ENCODE measurements around the gene IQCM.

Gene IQCM

DNA sequence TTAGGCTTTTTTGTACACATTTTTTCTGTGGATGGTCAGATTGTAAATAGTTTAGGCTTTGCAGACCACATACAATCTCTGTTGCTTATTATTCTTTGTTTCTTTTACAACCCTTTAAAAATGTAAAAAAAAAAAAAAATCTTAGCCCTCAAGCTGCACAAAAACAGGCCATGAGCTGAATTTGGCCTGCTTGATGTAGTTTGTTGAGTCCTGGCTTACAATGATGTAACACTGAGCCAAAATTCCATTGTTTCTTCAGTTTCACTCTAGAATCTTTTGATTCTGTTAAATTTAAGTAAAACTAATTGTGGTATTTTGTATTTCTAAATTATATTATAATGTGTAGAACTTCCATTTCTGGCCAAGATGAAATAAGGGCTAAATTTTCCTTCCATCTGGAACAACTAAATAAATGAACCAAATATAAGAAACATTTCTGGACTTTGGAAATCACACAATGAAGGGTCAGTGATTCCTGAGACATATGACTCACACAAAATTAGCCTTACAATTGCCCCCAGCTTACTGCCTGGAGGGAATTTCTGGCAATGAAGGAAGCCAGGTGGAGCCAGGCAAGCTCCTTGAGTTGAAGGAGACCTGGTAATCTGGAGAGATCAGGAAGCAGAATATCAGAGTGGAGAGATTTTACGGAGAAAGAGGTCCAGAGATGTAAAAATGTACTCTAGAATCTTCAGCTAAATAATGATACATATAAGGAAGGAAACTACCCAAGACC is 29.8 kb downstream of the IQCM start:
- Histone ChIP-seq H3K9me3 (ENCODE audit: control insufficient read depth in 2 of 2, low read length in 2 of 2) (no peaks in the 10 kb centered on the region), H3K27ac (ENCODE audit: low read depth in 2 of 2, low read length in 2 of 2) (no peak overlapping the region), H3K4me3 (ENCODE audit: low read length in 2 of 2) (no peak overlapping the region), H3K4me1 (ENCODE audit: control insufficient read depth in 2 of 2, insufficient read depth in 2 of 2, low read length in 2 of 2) (no peaks in the 10 kb centered on the region), H3K36me3 (ENCODE audit: control insufficient read depth in 2 of 2, insufficient read depth in 2 of 2, low read length in 2 of 2) (no peaks in the 10 kb centered on the region), H3K9ac (ENCODE audit: low read depth in 1 of 2, low read length in 2 of 2) (no peak overlapping the region), H3K27me3 (ENCODE audit: control insufficient read depth in 2 of 2, insufficient read depth in 2 of 2, low read length in 2 of 2) (no peaks in the 10 kb centered on the region)

DNA sequence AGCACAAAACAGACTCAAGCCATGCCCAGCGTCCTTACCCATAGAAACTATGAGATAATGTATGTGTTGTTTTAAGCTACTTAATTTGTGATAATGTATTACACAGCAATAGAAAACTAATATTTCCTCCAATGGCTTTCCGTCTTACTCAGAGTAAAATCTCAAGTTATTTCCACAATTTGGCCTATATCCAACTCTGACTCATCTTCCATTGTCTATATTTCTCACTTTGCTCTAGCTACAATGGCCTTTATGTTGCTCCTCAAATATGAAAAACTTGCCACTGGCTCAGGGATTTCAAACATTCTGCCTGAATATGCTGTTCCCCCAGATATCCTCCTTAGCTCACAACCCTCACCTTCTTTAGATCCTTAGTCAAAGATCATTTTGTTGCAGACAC is 31.6 kb downstream of the IQCM start:
- Histone ChIP-seq H3K36me3 (ENCODE audit: control insufficient read depth in 2 of 2, insufficient read depth in 2 of 2, low read length in 2 of 2) (no peaks in the 10 kb centered on the region), H3K27me3 (ENCODE audit: control insufficient read depth in 2 of 2, insufficient read depth in 2 of 2, low read length in 2 of 2) (no peaks in the 10 kb centered on the region), H3K4me1 (ENCODE audit: control insufficient read depth in 2 of 2, insufficient read depth in 2 of 2, low read length in 2 of 2) (no peaks in the 10 kb centered on the region), H3K9ac (ENCODE audit: low read depth in 1 of 2, low read length in 2 of 2) (no peak overlapping the region), H3K27ac (ENCODE audit: low read depth in 2 of 2, low read length in 2 of 2) (no peak overlapping the region), H3K4me3 (ENCODE audit: low read length in 2 of 2) (no peak overlapping the region), H3K9me3 (ENCODE audit: control insufficient read depth in 2 of 2, low read length in 2 of 2) (no peaks in the 10 kb centered on the region)

DNA sequence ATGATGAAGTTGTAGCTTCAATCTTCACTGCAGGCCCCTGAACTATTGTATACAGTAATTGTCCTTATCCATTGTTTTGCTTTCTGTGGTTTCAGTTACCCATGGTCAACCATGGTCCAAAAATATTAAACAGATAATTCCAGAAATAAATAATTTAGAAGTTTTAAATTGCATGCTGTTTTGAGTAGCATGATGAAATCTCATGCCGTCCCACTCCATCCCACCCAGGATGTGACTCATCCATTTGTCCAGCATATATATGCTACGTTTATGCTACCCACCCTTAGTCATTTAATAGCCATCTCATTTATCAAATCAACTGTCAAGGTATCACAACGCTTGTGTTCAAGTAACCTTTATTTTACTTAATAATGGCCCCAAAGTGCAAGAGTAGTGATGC is 34.5 kb downstream of the IQCM start:
- Histone ChIP-seq H3K4me1 (ENCODE audit: control insufficient read depth in 2 of 2, insufficient read depth in 2 of 2, low read length in 2 of 2) (no peaks in the 10 kb centered on the region), H3K4me3 (ENCODE audit: low read length in 2 of 2) (no peak overlapping the region), H3K36me3 (ENCODE audit: control insufficient read depth in 2 of 2, insufficient read depth in 2 of 2, low read length in 2 of 2) (no peaks in the 10 kb centered on the region), H3K9ac (ENCODE audit: low read depth in 1 of 2, low read length in 2 of 2) (no peak overlapping the region), H3K9me3 (ENCODE audit: control insufficient read depth in 2 of 2, low read length in 2 of 2) (no peaks in the 10 kb centered on the region), H3K27me3 (ENCODE audit: control insufficient read depth in 2 of 2, insufficient read depth in 2 of 2, low read length in 2 of 2) (no peaks in the 10 kb centered on the region), H3K27ac (ENCODE audit: low read depth in 2 of 2, low read length in 2 of 2) (no peak overlapping the region)

DNA sequence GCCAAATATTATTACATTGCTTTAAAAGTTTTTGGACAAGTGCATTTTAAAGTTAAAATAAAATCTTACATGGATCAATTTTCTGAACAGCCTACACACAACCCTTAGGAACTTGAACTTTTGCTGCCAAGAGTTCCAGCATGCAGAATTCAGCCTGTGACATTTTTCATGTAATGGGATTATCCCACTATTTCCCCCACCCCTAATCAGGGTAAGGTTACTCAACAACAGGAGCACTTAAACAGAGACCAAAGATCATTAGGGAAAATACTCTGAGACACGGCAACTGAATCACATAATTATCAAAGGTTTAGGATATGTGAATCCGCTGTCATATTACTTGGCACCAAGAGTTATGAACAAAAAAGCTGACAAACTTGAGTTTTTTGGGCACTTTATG is 47.2 kb downstream of the IQCM start:
- H3K9ac ChIP-seq (ENCODE audit: low read depth in 1 of 2, low read length in 2 of 2), result no peak overlapping the region
- no peaks in the 10 kb centered on the region for H3K9me3 ChIP-seq (ENCODE audit: control insufficient read depth in 2 of 2, low read length in 2 of 2)
- no peaks in the 10 kb centered on the region for H3K4me1 ChIP-seq (ENCODE audit: control insufficient read depth in 2 of 2, insufficient read depth in 2 of 2, low read length in 2 of 2)
- no peaks in the 10 kb centered on the region for H3K27me3 ChIP-seq (ENCODE audit: control insufficient read depth in 2 of 2, insufficient read depth in 2 of 2, low read length in 2 of 2)
- H3K36me3 ChIP-seq (ENCODE audit: control insufficient read depth in 2 of 2, insufficient read depth in 2 of 2, low read length in 2 of 2), result no peaks in the 10 kb centered on the region
- H3K27ac ChIP-seq (ENCODE audit: low read depth in 2 of 2, low read length in 2 of 2), result no peak overlapping the region
- no peak overlapping the region for H3K4me3 ChIP-seq (ENCODE audit: low read length in 2 of 2)

DNA sequence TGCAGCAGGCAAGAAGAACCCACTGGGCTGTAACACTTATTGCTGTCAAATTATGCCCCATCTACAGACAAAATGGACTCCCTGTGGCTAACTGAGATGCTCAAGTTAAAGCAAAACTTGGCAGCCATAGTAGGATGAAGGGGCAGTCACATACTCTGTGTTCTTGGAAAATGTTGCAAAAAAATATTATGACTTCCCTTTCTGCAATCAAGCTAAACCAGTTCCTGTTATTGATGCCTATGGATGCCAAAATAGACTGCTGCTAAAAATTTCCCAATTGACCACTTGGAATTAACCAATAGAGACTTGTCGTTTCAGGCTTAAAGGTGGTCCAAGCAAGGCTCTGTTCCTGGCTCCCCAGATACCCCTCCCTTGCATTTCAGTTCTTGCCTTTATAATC is 49.5 kb downstream of the IQCM start:
- Histone ChIP-seq H3K27ac (ENCODE audit: low read depth in 2 of 2, low read length in 2 of 2) (no peak overlapping the region), H3K4me1 (ENCODE audit: control insufficient read depth in 2 of 2, insufficient read depth in 2 of 2, low read length in 2 of 2) (no peaks in the 10 kb centered on the region), H3K9ac (ENCODE audit: low read depth in 1 of 2, low read length in 2 of 2) (no peak overlapping the region), H3K9me3 (ENCODE audit: control insufficient read depth in 2 of 2, low read length in 2 of 2) (no peaks in the 10 kb centered on the region), H3K27me3 (ENCODE audit: control insufficient read depth in 2 of 2, insufficient read depth in 2 of 2, low read length in 2 of 2) (no peaks in the 10 kb centered on the region), H3K36me3 (ENCODE audit: control insufficient read depth in 2 of 2, insufficient read depth in 2 of 2, low read length in 2 of 2) (no peaks in the 10 kb centered on the region), H3K4me3 (ENCODE audit: low read length in 2 of 2) (no peak overlapping the region)

DNA sequence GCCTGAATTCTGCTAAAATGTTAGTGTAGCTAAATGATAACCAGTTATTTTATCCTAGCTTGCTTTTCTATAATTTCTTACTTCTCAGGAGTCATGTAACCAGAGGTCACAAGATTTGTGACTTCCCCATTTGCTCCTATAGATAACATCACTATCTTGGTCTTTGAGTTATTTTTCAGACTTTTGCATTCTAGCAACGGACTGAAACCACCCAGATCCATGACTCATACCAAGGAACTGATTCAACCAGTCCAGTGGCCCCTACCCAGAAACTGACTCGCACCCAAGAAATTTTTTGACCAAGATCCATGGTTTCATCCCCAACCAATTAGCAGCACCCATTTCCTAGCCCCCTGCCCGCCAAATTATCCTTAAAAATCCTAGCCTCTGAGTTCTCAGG is 50.0 kb downstream of the IQCM start:
- no peak overlapping the region for H3K4me3 ChIP-seq (ENCODE audit: low read length in 2 of 2)
- H3K9ac ChIP-seq (ENCODE audit: low read depth in 1 of 2, low read length in 2 of 2), result no peak overlapping the region
- no peaks in the 10 kb centered on the region for H3K27me3 ChIP-seq (ENCODE audit: control insufficient read depth in 2 of 2, insufficient read depth in 2 of 2, low read length in 2 of 2)
- H3K9me3 ChIP-seq (ENCODE audit: control insufficient read depth in 2 of 2, low read length in 2 of 2), result no peaks in the 10 kb centered on the region
- no peak overlapping the region for H3K27ac ChIP-seq (ENCODE audit: low read depth in 2 of 2, low read length in 2 of 2)
- H3K36me3 ChIP-seq (ENCODE audit: control insufficient read depth in 2 of 2, insufficient read depth in 2 of 2, low read length in 2 of 2), result no peaks in the 10 kb centered on the region
- no peaks in the 10 kb centered on the region for H3K4me1 ChIP-seq (ENCODE audit: control insufficient read depth in 2 of 2, insufficient read depth in 2 of 2, low read length in 2 of 2)

DNA sequence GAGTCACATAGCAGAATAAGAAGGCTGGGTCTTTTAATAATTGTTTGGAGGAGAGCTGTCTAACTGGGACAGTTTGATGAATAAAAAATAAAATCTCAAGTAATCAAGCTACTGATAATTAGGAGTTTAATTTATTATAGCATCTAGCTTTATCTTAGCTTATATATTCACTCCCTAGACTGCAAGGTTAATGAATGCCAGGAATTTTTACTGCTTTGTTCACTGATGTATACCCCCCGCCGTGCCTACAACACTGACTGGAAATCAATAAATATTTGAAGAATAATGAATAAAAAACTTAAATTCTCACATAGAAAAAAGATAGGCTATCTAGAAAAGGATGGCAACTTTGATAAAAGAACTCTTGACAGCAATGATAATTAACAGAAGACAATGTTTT is 59.7 kb downstream of the IQCM start:
- no peaks in the 10 kb centered on the region for H3K36me3 ChIP-seq (ENCODE audit: control insufficient read depth in 2 of 2, insufficient read depth in 2 of 2, low read length in 2 of 2)
- no peaks in the 10 kb centered on the region for H3K9me3 ChIP-seq (ENCODE audit: control insufficient read depth in 2 of 2, low read length in 2 of 2)
- H3K27me3 ChIP-seq (ENCODE audit: control insufficient read depth in 2 of 2, insufficient read depth in 2 of 2, low read length in 2 of 2), result no peaks in the 10 kb centered on the region
- no peak overlapping the region for H3K27ac ChIP-seq (ENCODE audit: low read depth in 2 of 2, low read length in 2 of 2)
- no peaks in the 10 kb centered on the region for H3K4me1 ChIP-seq (ENCODE audit: control insufficient read depth in 2 of 2, insufficient read depth in 2 of 2, low read length in 2 of 2)
- H3K9ac ChIP-seq (ENCODE audit: low read depth in 1 of 2, low read length in 2 of 2), result no peak overlapping the region
- no peak overlapping the region for H3K4me3 ChIP-seq (ENCODE audit: low read length in 2 of 2)

DNA sequence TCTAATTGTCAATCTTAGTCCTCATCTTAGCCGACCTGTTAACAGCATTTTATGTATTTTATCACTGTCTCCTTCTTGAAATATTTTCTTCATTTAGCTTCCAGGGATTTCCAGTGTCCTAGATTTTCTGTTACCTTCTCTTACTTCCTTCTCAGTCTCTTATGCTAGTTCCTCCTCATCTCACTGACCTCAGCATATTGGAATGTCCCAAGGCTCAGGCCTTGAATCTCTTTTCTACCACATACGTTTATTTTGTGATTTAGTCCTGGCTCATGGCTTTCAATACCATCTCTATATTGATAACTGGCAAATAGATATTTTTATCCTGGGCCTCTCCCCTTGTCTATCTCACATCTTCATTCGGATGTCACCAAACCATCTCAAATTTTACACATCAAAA is 61.1 kb downstream of the IQCM start:
- H3K9ac ChIP-seq (ENCODE audit: low read depth in 1 of 2, low read length in 2 of 2), result no peak overlapping the region

DNA sequence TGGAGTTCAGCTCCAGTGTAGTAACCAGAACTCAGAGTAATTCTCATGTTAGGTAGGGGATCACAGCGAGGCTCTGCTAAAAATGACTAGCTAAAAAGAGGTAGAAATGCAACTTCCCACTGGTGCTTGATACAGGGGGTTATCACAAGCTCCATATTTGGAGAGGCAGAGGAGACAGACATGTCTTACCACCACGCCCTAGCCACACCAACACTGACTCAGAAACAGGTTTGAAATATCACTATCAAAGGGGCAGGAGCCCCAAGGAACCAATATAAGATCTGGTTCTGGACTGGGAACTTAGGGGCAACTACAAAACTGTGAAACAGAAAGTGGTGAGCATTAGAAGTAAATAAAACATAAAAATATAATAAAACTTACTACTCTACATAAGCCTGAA is 62.9 kb downstream of the IQCM start:
- Histone ChIP-seq H3K4me3 (ENCODE audit: low read length in 2 of 2) (no peak overlapping the region), H3K9ac (ENCODE audit: low read depth in 1 of 2, low read length in 2 of 2) (no peak overlapping the region), H3K27ac (ENCODE audit: low read depth in 2 of 2, low read length in 2 of 2) (no peak overlapping the region), H3K4me1 (ENCODE audit: control insufficient read depth in 2 of 2, insufficient read depth in 2 of 2, low read length in 2 of 2) (no peaks in the 10 kb centered on the region), H3K36me3 (ENCODE audit: control insufficient read depth in 2 of 2, insufficient read depth in 2 of 2, low read length in 2 of 2) (no peaks in the 10 kb centered on the region), H3K27me3 (ENCODE audit: control insufficient read depth in 2 of 2, insufficient read depth in 2 of 2, low read length in 2 of 2) (no peaks in the 10 kb centered on the region), H3K9me3 (ENCODE audit: control insufficient read depth in 2 of 2, low read length in 2 of 2) (no peaks in the 10 kb centered on the region)

More for the DNA sequence above, 61.1 kb downstream of the IQCM start:
- H3K27ac ChIP-seq (ENCODE audit: low read depth in 2 of 2, low read length in 2 of 2), result no peak overlapping the region
- no peaks in the 10 kb centered on the region for H3K27me3 ChIP-seq (ENCODE audit: control insufficient read depth in 2 of 2, insufficient read depth in 2 of 2, low read length in 2 of 2)
- no peaks in the 10 kb centered on the region for H3K9me3 ChIP-seq (ENCODE audit: control insufficient read depth in 2 of 2, low read length in 2 of 2)
- H3K4me3 ChIP-seq (ENCODE audit: low read length in 2 of 2), result no peak overlapping the region
- no peaks in the 10 kb centered on the region for H3K4me1 ChIP-seq (ENCODE audit: control insufficient read depth in 2 of 2, insufficient read depth in 2 of 2, low read length in 2 of 2)
- no peaks in the 10 kb centered on the region for H3K36me3 ChIP-seq (ENCODE audit: control insufficient read depth in 2 of 2, insufficient read depth in 2 of 2, low read length in 2 of 2)

DNA sequence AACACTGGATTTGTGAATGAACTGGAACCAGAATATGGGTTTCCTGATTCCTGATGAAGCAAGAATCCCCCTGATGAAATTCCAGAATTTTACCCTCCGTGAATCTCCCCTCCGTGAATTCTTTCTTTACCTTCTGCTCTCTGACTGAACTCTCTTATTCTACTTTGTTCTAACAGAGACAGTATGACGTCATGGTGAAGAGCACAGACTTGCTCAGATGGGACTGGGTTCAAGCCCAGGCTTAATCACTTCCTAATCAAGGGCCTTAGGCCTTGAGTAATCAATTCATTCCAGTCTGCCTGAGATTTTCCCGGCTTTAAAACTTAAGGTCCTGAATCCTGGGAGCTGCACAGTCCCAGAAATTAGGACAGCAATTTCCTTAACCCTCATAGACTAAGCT is 64.5 kb downstream of the IQCM start:
- Histone ChIP-seq H3K27me3 (ENCODE audit: control insufficient read depth in 2 of 2, insufficient read depth in 2 of 2, low read length in 2 of 2) (no peaks in the 10 kb centered on the region), H3K4me1 (ENCODE audit: control insufficient read depth in 2 of 2, insufficient read depth in 2 of 2, low read length in 2 of 2) (no peaks in the 10 kb centered on the region), H3K36me3 (ENCODE audit: control insufficient read depth in 2 of 2, insufficient read depth in 2 of 2, low read length in 2 of 2) (no peaks in the 10 kb centered on the region), H3K4me3 (ENCODE audit: low read length in 2 of 2) (no peak overlapping the region), H3K27ac (ENCODE audit: low read depth in 2 of 2, low read length in 2 of 2) (no peak overlapping the region), H3K9ac (ENCODE audit: low read depth in 1 of 2, low read length in 2 of 2) (no peak overlapping the region), H3K9me3 (ENCODE audit: control insufficient read depth in 2 of 2, low read length in 2 of 2) (no peaks in the 10 kb centered on the region)

DNA sequence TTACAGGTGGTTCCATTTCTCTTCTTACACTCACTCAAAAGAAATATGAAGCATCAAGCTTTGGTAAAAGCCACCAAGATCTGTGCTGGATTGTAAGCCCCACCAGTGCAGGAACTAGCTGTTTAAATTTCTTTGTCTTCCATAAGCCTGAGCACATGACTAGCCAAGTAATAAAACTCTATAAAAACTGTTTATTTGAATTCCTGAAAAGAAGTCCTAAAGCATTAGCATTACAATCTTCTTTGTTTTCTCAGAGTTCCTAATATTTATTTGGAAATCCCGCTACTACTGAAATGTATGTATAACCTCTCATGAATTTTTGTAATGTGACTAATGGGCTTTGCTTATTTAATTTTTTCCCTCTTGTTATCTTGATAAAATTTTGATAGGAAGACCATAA is 65.9 kb downstream of the IQCM start:
- Histone ChIP-seq H3K9ac (ENCODE audit: low read depth in 1 of 2, low read length in 2 of 2) (no peak overlapping the region), H3K4me1 (ENCODE audit: control insufficient read depth in 2 of 2, insufficient read depth in 2 of 2, low read length in 2 of 2) (no peaks in the 10 kb centered on the region), H3K36me3 (ENCODE audit: control insufficient read depth in 2 of 2, insufficient read depth in 2 of 2, low read length in 2 of 2) (no peaks in the 10 kb centered on the region), H3K9me3 (ENCODE audit: control insufficient read depth in 2 of 2, low read length in 2 of 2) (no peaks in the 10 kb centered on the region), H3K4me3 (ENCODE audit: low read length in 2 of 2) (no peak overlapping the region), H3K27ac (ENCODE audit: low read depth in 2 of 2, low read length in 2 of 2) (no peak overlapping the region), H3K27me3 (ENCODE audit: control insufficient read depth in 2 of 2, insufficient read depth in 2 of 2, low read length in 2 of 2) (no peaks in the 10 kb centered on the region)
